Activated effector memory CD4-positive, alpha-beta T cell treated with anti-CD3 and anti-CD28 coated beads, Interleukin-2, amount 50 U/mL, for 16 hours (primary cell): ENCODE results near the gene TMTC4.
"Not testable (repeated sequence)": the region's sequence is repeated elsewhere in the genome, so short reads cannot be mapped to it uniquely, and the experiment has no call there.

Source experiments
- DNase-seq: peaks from one replicate; pipeline ENCODE4 v3.0.0-alpha.2; 2020

TMTC4 gene

GRCh38 chr13:100674572-100674871 is at the start of gene TMTC4:
Gene TMTC4 (minus strand): TSS chr13:100674795. CDS start chr13:100670362, 4,433 bp downstream.
- no peak for DNase-seq

- no peak for DNase-seq
These were observed 47.9 kb upstream of the TMTC4 start for GRCh38 chr13:100722517-100722916.

- DNase-seq = peak; percentile 68
These were observed 47.4 kb upstream of the TMTC4 start for GRCh38 chr13:100721885-100722512.

- DNase-seq = no peak
These were observed 41.0 kb upstream of the TMTC4 start for GRCh38 chr13:100715604-100716003.

- DNase-seq = no peak
These were observed 39.9 kb upstream of the TMTC4 start for GRCh38 chr13:100714478-100714877.

GRCh38 chr13:100710176-100710575 is 35.6 kb upstream of the TMTC4 start:
- no peak for DNase-seq

- no peak for DNase-seq
These were observed 33.5 kb upstream of the TMTC4 start for GRCh38 chr13:100707818-100708740.

GRCh38 chr13:100698331-100698730 is 23.7 kb upstream of the TMTC4 start:
- not testable (repeated sequence) for DNase-seq

- DNase-seq = no peak
These were observed 20.8 kb upstream of the TMTC4 start for GRCh38 chr13:100695509-100695773.

- no peak for DNase-seq
These were observed 20.3 kb upstream of the TMTC4 start for GRCh38 chr13:100694722-100695508.

- no peak for DNase-seq
These were observed 14.6 kb upstream of the TMTC4 start for GRCh38 chr13:100689191-100689590.

GRCh38 chr13:100680131-100680530 is 5.5 kb upstream of the TMTC4 start:
- no peak for DNase-seq

GRCh38 chr13:100677128-100677527 is 2.5 kb upstream of the TMTC4 start:
- not testable (repeated sequence) for DNase-seq

GRCh38 chr13:100675661-100676129 is 1.1 kb upstream of the TMTC4 start:
- no peak for DNase-seq

GRCh38 chr13:100674872-100675660 is 471 bp upstream of the TMTC4 start:
- peak; percentile 100 for DNase-seq

- DNase-seq = peak; percentile 74
These were observed 653 bp downstream of the TMTC4 start for GRCh38 chr13:100673713-100674571.

GRCh38 chr13:100673376-100673712 is 1.3 kb downstream of the TMTC4 start:
- peak; percentile 64 for DNase-seq

- no peak for DNase-seq
These were observed 3.0 kb downstream of the TMTC4 start for GRCh38 chr13:100671389-100672182.

GRCh38 chr13:100668408-100668807 is 6.2 kb downstream of the TMTC4 start:
- no peak for DNase-seq

GRCh38 chr13:100667894-100668293 is 6.7 kb downstream of the TMTC4 start:
- no peak for DNase-seq

- no peak for DNase-seq
These were observed 8.5 kb downstream of the TMTC4 start for GRCh38 chr13:100666124-100666523.
